Osteoblast (primary cell): ENCODE data around the gene FAM120A. TPM values are rescaled to one million over a fixed set of nuclear protein-coding genes. Genes with fewer than 3 reads are reported as not detected.

ENCODE experiments used
- DNase-seq: peaks from one replicate; pipeline ENCODE4 v3.0.0; 2011; ENCODE audit warnings: low spot score, mixed read lengths; ENCODE audit not compliant: insufficient read length; ENCODE audit errors: missing footprints
- H2AFZ ChIP-seq: 2 replicates; pipeline ENCODE4 v1.6.0; 2011; ENCODE audit warnings: mild to moderate bottlenecking, low read length
- H3K27ac ChIP-seq: 2 replicates; pipeline ENCODE4 v1.5.1; 2011; ENCODE audit warnings: mild to moderate bottlenecking, low read depth, low read length, moderate library complexity
- H3K27me3 ChIP-seq: 2 replicates; pipeline ENCODE4 v1.6.0; 2012; ENCODE audit warnings: mild to moderate bottlenecking, control low read depth, inconsistent platforms, low read length, moderate library complexity; ENCODE audit not compliant: insufficient read depth
- H3K36me3 ChIP-seq: 2 replicates; pipeline ENCODE4 v1.5.1; 2011; ENCODE audit warnings: mild to moderate bottlenecking, low read length, control low read depth, moderate library complexity; ENCODE audit not compliant: insufficient read depth
- H3K4me1 ChIP-seq: 2 replicates; pipeline ENCODE4 v1.5.1; 2011; ENCODE audit warnings: mild to moderate bottlenecking, low read length, control low read depth, moderate library complexity; ENCODE audit not compliant: insufficient read depth
- H3K4me2 ChIP-seq: 2 replicates; pipeline ENCODE4 v1.6.0; 2011; ENCODE audit warnings: mild to moderate bottlenecking, low read length; ENCODE audit not compliant: insufficient read depth
- H3K4me3 ChIP-seq: fragments of 200-600 bp; sonication (generic); 3 replicates; pipeline ENCODE4 v1.5.1; 2012; ENCODE audit warnings: mild to moderate bottlenecking, low read length, inconsistent platforms; ENCODE audit not compliant: insufficient read depth
- H3K79me2 ChIP-seq: 2 replicates; pipeline ENCODE4 v1.6.0; 2012; ENCODE audit warnings: mild to moderate bottlenecking, low read length, control low read depth, inconsistent platforms; ENCODE audit not compliant: insufficient read depth
- H3K9me3 ChIP-seq: 2 replicates; pipeline ENCODE4 v1.5.1; 2011; ENCODE audit warnings: low read depth, low read length, control low read depth
- H4K20me1 ChIP-seq: 2 replicates; pipeline ENCODE4 v1.6.0; 2012; ENCODE audit warnings: mild to moderate bottlenecking, low read length, control low read depth; ENCODE audit not compliant: insufficient read depth
- total RNA-seq: library from RNA; depleted of rRNA; stranded (reverse); fragments of >200 nt; gene quantifications from 2 replicates; pipeline ENCODE4 v1.2.3, GENCODE V29; 2012
- TF ChIP-seq, protein P1 (sequence below): IDR thresholded peaks from 2 replicates; pipeline ENCODE4 v1.5.1; 2011; ENCODE audit warnings: mild to moderate bottlenecking, low read depth, low read length, moderate library complexity; ENCODE audit errors: extremely low read depth

FAM120A gene
- total RNA-seq, 1 donor, result 136 TPM

DNA sequence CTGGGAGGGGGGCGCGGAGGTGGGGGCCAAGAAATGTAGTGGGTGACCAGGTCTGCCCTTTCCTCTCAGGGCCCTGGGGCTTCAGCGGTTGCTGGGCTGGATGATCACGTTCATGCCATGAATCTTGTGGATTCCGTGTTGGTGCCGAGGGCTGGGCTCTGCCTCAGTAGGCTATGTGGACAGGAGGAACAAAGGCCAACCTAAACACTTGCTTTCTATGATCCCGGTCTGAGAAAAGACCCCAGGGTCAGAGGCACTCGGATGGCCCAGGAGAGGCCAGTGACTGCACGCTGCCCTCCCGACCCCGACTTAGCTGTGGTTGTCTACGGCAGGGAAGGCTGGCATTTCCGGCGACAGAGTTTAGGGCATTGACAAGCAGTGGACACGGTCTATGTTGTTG is 151.5 kb downstream of the FAM120A start:
- H2AFZ ChIP-seq, result no peak overlapping the region
- TF ChIP-seq, protein P1, sequence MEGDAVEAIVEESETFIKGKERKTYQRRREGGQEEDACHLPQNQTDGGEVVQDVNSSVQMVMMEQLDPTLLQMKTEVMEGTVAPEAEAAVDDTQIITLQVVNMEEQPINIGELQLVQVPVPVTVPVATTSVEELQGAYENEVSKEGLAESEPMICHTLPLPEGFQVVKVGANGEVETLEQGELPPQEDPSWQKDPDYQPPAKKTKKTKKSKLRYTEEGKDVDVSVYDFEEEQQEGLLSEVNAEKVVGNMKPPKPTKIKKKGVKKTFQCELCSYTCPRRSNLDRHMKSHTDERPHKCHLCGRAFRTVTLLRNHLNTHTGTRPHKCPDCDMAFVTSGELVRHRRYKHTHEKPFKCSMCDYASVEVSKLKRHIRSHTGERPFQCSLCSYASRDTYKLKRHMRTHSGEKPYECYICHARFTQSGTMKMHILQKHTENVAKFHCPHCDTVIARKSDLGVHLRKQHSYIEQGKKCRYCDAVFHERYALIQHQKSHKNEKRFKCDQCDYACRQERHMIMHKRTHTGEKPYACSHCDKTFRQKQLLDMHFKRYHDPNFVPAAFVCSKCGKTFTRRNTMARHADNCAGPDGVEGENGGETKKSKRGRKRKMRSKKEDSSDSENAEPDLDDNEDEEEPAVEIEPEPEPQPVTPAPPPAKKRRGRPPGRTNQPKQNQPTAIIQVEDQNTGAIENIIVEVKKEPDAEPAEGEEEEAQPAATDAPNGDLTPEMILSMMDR, result no peak
- H3K4me1 ChIP-seq, result no peaks in the 10 kb centered on the region
- H3K4me2 ChIP-seq, result no peak overlapping the region
- H3K79me2 ChIP-seq, result peaks cover 82% of the 10 kb centered on the region
- peaks cover 68% of the 10 kb centered on the region for H4K20me1 ChIP-seq
- no peak overlapping the region for H3K4me3 ChIP-seq
- DNase-seq, result no peak
- no peak overlapping the region for H3K27ac ChIP-seq
- H3K9me3 ChIP-seq, result no peaks in the 10 kb centered on the region
- no peaks in the 10 kb centered on the region for H3K36me3 ChIP-seq
- H3K27me3 ChIP-seq, result no peaks in the 10 kb centered on the region

DNA sequence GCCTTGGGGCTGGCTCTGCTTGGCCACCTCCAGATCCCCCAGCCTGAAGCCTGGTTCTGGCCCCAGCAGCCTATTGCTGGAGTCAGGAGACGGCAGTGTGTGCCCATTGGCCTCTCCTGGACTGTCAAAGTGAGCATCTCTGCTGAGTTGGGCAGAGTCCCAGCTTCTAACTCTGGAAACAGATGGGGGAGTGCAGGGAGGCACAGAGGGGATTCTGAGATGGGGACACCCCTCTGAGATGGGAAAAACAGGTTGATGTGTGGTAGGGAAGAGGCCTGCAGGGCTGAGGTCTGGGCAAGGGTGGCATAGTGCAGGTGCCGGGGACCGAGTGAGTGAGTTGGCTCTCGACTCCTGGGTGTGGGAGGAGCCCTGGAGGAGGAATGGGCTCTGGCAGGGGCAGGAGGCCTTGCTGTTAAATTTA is 152.4 kb downstream of the FAM120A start:
- Histone ChIP-seq H3K4me3 (no peak overlapping the region), H3K36me3 (no peaks in the 10 kb centered on the region), H2AFZ (no peak overlapping the region), H3K79me2 (peaks cover 82% of the 10 kb centered on the region), H3K9me3 (no peaks in the 10 kb centered on the region), H3K27me3 (no peaks in the 10 kb centered on the region), H3K4me2 (no peak overlapping the region), H3K4me1 (no peaks in the 10 kb centered on the region), H3K27ac (no peak overlapping the region), H4K20me1 (peaks cover 62% of the 10 kb centered on the region)
- TF ChIP-seq, protein P1, result no peak
- DNase-seq, result no peak

DNA sequence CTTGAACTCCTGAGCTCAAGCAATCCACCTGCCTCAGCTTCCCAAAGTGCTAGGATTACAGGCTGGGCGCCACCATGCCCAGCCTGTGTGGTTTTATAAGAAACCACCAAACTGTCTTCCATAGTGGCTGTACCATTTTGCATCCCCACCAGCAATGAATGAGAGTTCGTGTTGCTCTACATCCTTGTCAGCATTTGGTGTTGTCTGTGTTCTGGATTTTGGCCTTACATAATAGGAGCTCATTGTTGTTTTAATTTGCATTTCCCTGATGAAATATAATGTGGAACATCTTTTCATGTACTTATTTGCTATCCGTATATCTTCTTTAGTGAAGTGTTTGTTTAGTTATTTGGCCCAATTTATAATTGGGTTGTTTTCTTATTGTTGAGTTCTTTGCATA is 154.7 kb downstream of the FAM120A start:
- Histone ChIP-seq H3K36me3 (no peaks in the 10 kb centered on the region), H3K27me3 (no peaks in the 10 kb centered on the region), H3K79me2 (peaks cover 77% of the 10 kb centered on the region), H3K9me3 (no peaks in the 10 kb centered on the region), H3K4me1 (no peaks in the 10 kb centered on the region), H4K20me1 (peaks cover 49% of the 10 kb centered on the region), H3K27ac (no peak overlapping the region), H3K4me3 (no peak overlapping the region), H3K4me2 (no peak overlapping the region), H2AFZ (no peak overlapping the region)
- no peak for DNase-seq
- TF ChIP-seq, protein P1, result no peak

GRCh38 chr9:93610206-93610605 is 158.7 kb downstream of the FAM120A start:
- no peaks in the 10 kb centered on the region for H3K9me3 ChIP-seq
- H2AFZ ChIP-seq, result no peak overlapping the region
- no peaks in the 10 kb centered on the region for H3K36me3 ChIP-seq
- TF ChIP-seq, protein P1, result no peak
- DNase-seq, result no peak
- no peak overlapping the region for H3K4me2 ChIP-seq
- no peak overlapping the region for H3K27ac ChIP-seq
- H3K4me1 ChIP-seq, result no peaks in the 10 kb centered on the region
- peaks cover 53% of the 10 kb centered on the region for H4K20me1 ChIP-seq
- peaks cover 76% of the 10 kb centered on the region for H3K79me2 ChIP-seq
- no peaks in the 10 kb centered on the region for H3K27me3 ChIP-seq
- H3K4me3 ChIP-seq, result no peak overlapping the region
